Endothelial cell of umbilical vein (primary cell): ENCODE data around the gene HDDC2. TPM values are rescaled to one million over a fixed set of nuclear protein-coding genes. Genes with fewer than 3 reads are reported as not detected.

Source experiments
- BruUV-seq: library from RNA; stranded (reverse); fragments of 400-500 nt; replicated peaks from 2 replicates; lab custom pipeline; 2021; lab: Mats Ljungman, UMichigan
- CTCF ChIA-PET: fragments of 300-600, 350-600 bp; sonication (Branson Sonifier 250); formaldehyde crosslinking; loops from one replicate; lab custom pipeline; 2021; ENCODE audit warnings: antibody characterized with exemption, inconsistent platforms; lab: Charles Lee
- POLR2A ChIA-PET: fragments of 300-600, 350-600 bp; sonication (Branson Sonifier 250); formaldehyde crosslinking; loops from one replicate; lab custom pipeline; 2021; ENCODE audit warnings: antibody characterized with exemption, inconsistent platforms; lab: Charles Lee
- DNase-seq: peaks from one replicate; pipeline ENCODE4 v3.0.0-alpha.2; 2011; ENCODE audit warnings: low read depth, low spot score
- FAIRE-seq: peaks from 2 replicates; lab custom pipeline; 2011; peaks lifted over from hg19 to GRCh38; lab: Jason Lieb, UNC
- H2AFZ ChIP-seq: 2 replicates; pipeline ENCODE4 v1.6.0; 2012; ENCODE audit warnings: low read depth, low read length, control low read depth, inconsistent platforms
- H3K27ac ChIP-seq: 2 replicates; pipeline ENCODE4 v1.5.1; 2011; ENCODE audit warnings: low read depth, mild to moderate bottlenecking, control low read depth, low read length, moderate library complexity; ENCODE audit not compliant: insufficient read depth
- H3K27me3 ChIP-seq, 2 experiments: 2 replicates each; pipeline versions ENCODE4 v1.6.0 to v1.6.1; 2011; ENCODE audit warnings: low read length in 2 of 2, mixed read lengths in 1 of 2; ENCODE audit not compliant: control insufficient read depth in 2 of 2, insufficient read depth in 2 of 2
- H3K36me3 ChIP-seq, 2 experiments: 2 replicates in 1 of 2; 3 replicates in 1 of 2; pipeline ENCODE4 v1.5.1; 2011; ENCODE audit warnings: low read length in 2 of 2, mild to moderate bottlenecking in 1 of 2, moderate library complexity in 1 of 2; ENCODE audit not compliant: control insufficient read depth in 2 of 2, insufficient read depth in 2 of 2; ENCODE audit errors: extremely low read depth in 1 of 2
- H3K4me1 ChIP-seq: 3 replicates; pipeline ENCODE4 v1.5.1; 2011; ENCODE audit warnings: mild to moderate bottlenecking, low read length; ENCODE audit not compliant: control insufficient read depth, insufficient read depth; ENCODE audit errors: extremely low read depth
- H3K4me2 ChIP-seq: 2 replicates; pipeline ENCODE4 v1.6.1; 2011; ENCODE audit warnings: low read length, control low read depth, mixed read lengths; ENCODE audit not compliant: insufficient read depth
- H3K4me3 ChIP-seq, 3 experiments: fragments of 200-600 bp in 1 of 3; sonication (generic), shearing (Covaris generic) in 1 of 3; replicated peaks in 1 of 3; 2 replicates each; pipeline ENCODE4 v1.5.1; 2011 to 2016; ENCODE audit warnings: control low read depth in 3 of 3, low read length in 3 of 3, mild to moderate bottlenecking in 2 of 3, inconsistent platforms in 1 of 3, low read depth in 1 of 3, moderate library complexity in 1 of 3; ENCODE audit not compliant: insufficient read depth in 1 of 3
- H3K79me2 ChIP-seq: 2 replicates; pipeline ENCODE4 v1.6.0; 2012; ENCODE audit warnings: low read length, inconsistent platforms; ENCODE audit not compliant: control insufficient read depth, insufficient read depth
- H3K9ac ChIP-seq: replicated peaks from 2 replicates; pipeline ENCODE3; 2011; ENCODE audit warnings: low read length, control low read depth; ENCODE audit not compliant: insufficient read depth; ENCODE audit errors: extremely low read depth
- H3K9me1 ChIP-seq: replicated peaks from 3 replicates; pipeline ENCODE4 v1.6.0; 2011; ENCODE audit warnings: mild to moderate bottlenecking, low read length; ENCODE audit not compliant: control insufficient read depth, insufficient read depth; ENCODE audit errors: extremely low read depth
- H3K9me3 ChIP-seq: replicated peaks from 2 replicates; pipeline ENCODE4 v1.5.1; 2012; ENCODE audit warnings: low read length, inconsistent platforms; ENCODE audit not compliant: control insufficient read depth, insufficient read depth
- H4K20me1 ChIP-seq: replicated peaks from 2 replicates; pipeline ENCODE3; 2011; ENCODE audit warnings: mild to moderate bottlenecking, low read length; ENCODE audit not compliant: control insufficient read depth, insufficient read depth; ENCODE audit errors: extremely low read depth
- GATA2 ChIP-seq: IDR thresholded peaks from 2 replicates; pipeline ENCODE4 v1.7.0; 2011; ENCODE audit warnings: low read depth, mild to moderate bottlenecking, moderate library complexity, mixed read lengths, low read length; ENCODE audit not compliant: insufficient read length, insufficient read depth
- MYC ChIP-seq: IDR thresholded peaks from one replicate; pipeline ENCODE4 v1.6.1; 2011; ENCODE audit warnings: mild to moderate bottlenecking, low read depth, low read length
- POLR2AphosphoS5 ChIP-seq: IDR thresholded peaks from 2 replicates; pipeline ENCODE4 v1.6.1; 2012; ENCODE audit warnings: low read depth, mild to moderate bottlenecking, control low read depth, low read length, moderate library complexity; ENCODE audit not compliant: insufficient read depth
- dilution Hi-C: fragments of 300-500 bp; cut with MboI; formaldehyde crosslinking; loops from one replicate; pipeline ENCODE4 v1.15.0; 2019; ENCODE audit warnings: low sequenced_read_pairs; ENCODE audit not compliant: extremely low pct_ligation_motif_present
- intact Hi-C: fragments of 100-400 bp; cut with micrococcal nuclease; formaldehyde crosslinking; loops from one replicate; pipeline ENCODE4 v1.10.0; 2022
- polyA plus RNA-seq, 4 experiments: library from polyadenylated mRNA; depleted of rRNA in 3 of 4; stranded (reverse) in 3 of 4; unstranded in 1 of 4; fragments of >200 nt; gene quantifications; 2 replicates each; pipeline versions ENCODE4 v1.2.1 to v1.2.3, GENCODE V29; 2011 to 2012; ENCODE audit warnings: missing spikeins in 1 of 4
- total RNA-seq: library from RNA; stranded (reverse); gene quantifications from 2 replicates; pipeline ENCODE4 v1.2.3, GENCODE V29; 2021
- TF ChIP-seq, protein P1 (sequence below): IDR thresholded peaks from 2 replicates; pipeline ENCODE4 v1.6.1; 2011; ENCODE audit not compliant: insufficient read depth, insufficient read length

Gene HDDC2
- total and polyA plus RNA-seq, 2 donors (not counting 3 experiments of a cell fraction or from before 2014, with no cell fraction given): 12.6 to 13.6 TPM

DNA sequence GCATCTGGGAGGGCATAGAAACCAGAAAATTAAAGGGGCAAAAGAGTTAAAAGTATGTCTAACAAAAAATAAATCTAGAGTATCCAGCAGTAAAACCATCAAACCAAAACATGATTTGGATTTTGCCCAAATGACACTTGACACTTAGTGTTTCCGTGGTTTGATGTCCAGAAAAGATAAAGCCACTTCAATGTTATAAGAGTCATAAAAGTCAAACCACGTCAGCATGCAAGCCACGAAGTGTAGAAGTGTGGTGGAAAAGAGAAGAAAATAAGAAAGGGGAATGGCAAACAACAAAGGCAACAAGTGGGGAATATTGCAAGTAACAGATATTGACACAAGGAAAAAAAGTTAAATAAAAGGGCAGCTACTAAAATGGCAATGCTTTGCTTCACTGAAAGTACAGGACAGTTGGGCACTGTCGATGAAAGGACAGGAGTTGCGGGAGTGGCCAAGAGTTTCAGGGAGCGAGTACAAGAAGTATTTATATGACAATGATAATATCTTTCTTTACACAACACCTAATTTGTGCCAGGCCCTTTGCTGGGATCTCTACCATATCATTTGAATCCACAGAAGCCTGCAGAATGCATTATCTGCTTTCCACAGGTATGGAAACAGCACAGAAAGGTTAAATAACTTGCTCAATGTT lies 6.3 kb upstream of the HDDC2 start:
- Histone ChIP-seq H3K4me3 (no peak overlapping the region), H3K27ac (no peak overlapping the region), H3K27me3 (peaks cover 24 to 27% of the 10 kb centered on the region in 2 experiments), H3K9ac (no peak overlapping the region), H3K9me1 (no peaks in the 10 kb centered on the region), H3K79me2 (no peaks in the 10 kb centered on the region), H4K20me1 (no peaks in the 10 kb centered on the region), H3K4me1 (peaks cover 7% of the 10 kb centered on the region), H3K36me3 (no peaks in the 10 kb centered on the region), H3K9me3 (no peaks in the 10 kb centered on the region), H2AFZ (no peak overlapping the region), H3K4me2 (no peak overlapping the region)
- no TSS peak for BruUV-seq
- ChIA-PET POLR2A (no interaction called here), CTCF (interaction anchor here (0.9 to 10.1 kb wide), 5 partner anchors 438 to 688 kb away, joined by 3 to 439 read pairs (median 3); partner anchors contain the start of gene HEY2)
- TF ChIP-seq MYC (no peak), GATA2 (peak; percentile 56)
- dilution Hi-C loops: no loop called here
- intact Hi-C loops: no loop called here
- FAIRE-seq (no peak), DNase-seq (no peak)

- Histone ChIP-seq H3K27ac (no peak overlapping the region), H4K20me1 (no peaks in the 10 kb centered on the region), H3K4me1 (peaks cover 7% of the 10 kb centered on the region), H3K4me2 (no peak overlapping the region), H3K79me2 (no peaks in the 10 kb centered on the region), H3K9me1 (no peaks in the 10 kb centered on the region), H2AFZ (no peak overlapping the region), H3K4me3 (no peak overlapping the region), H3K9me3 (no peaks in the 10 kb centered on the region), H3K9ac (no peak overlapping the region), H3K27me3 (peaks cover 24 to 27% of the 10 kb centered on the region in 2 experiments), H3K36me3 (no peaks in the 10 kb centered on the region)
- dilution Hi-C loops: no loop called here
- TF ChIP-seq, protein P1, sequence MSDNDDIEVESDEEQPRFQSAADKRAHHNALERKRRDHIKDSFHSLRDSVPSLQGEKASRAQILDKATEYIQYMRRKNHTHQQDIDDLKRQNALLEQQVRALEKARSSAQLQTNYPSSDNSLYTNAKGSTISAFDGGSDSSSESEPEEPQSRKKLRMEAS: no peak
- TF ChIP-seq POLR2AphosphoS5 (no peak), GATA2 (no peak)
- POLR2A ChIA-PET: no interaction called here
- BruUV-seq: no TSS peak
- intact Hi-C loops: no loop called here
- DNase-seq (no peak), FAIRE-seq (no peak)
- CTCF ChIA-PET: interaction anchor here (0.8 to 10.1 kb wide), 4 partner anchors 116 to 446 kb away, joined by 3 to 439 read pairs (median 8); partner anchors contain the start of gene HEY2
Measured at GRCh38 chr6:125307150-125307838, 5.5 kb upstream of the HDDC2 start.
